Caco-2 (cell line): Measurements from ENCODE around the gene KANK3. TPM values are rescaled to one million over a fixed set of nuclear protein-coding genes. Genes with fewer than 3 reads are reported as not detected.

Source experiments
- BruUV-seq: library from RNA; stranded (reverse); fragments of 400-500 nt; replicated peaks from 2 replicates; lab custom pipeline; 2021; lab: Mats Ljungman, UMichigan
- CTCF ChIA-PET: fragments of 300-600 bp; sonication (Branson Sonifier 250); formaldehyde crosslinking; loops from one replicate; lab custom pipeline; 2022; ENCODE audit warnings: antibody characterized with exemption; lab: Charles Lee
- POLR2A ChIA-PET: fragments of 300-600 bp; sonication (Branson Sonifier 250); formaldehyde crosslinking; loops from one replicate; lab custom pipeline; 2022; ENCODE audit warnings: antibody characterized with exemption; lab: Charles Lee
- DNase-seq, 2 experiments: peaks; one replicate each; pipeline versions ENCODE4 v3.0.0 to v3.0.0-alpha.2; 2020 to 2022
- H3K27me3 ChIP-seq: replicated peaks from 2 replicates; pipeline ENCODE4 v1.6.0; 2011; ENCODE audit warnings: low read length; ENCODE audit not compliant: control insufficient read depth, insufficient read depth
- H3K36me3 ChIP-seq: 2 replicates; pipeline ENCODE4 v1.5.1; 2011; ENCODE audit warnings: low read length; ENCODE audit not compliant: control insufficient read depth, insufficient read depth
- H3K4me1 ChIP-seq: fragments of 250-450 bp; sonication (Bioruptor Pico); 2 replicates; pipeline ENCODE4 v1.5.1; 2020; ENCODE audit warnings: mild to moderate bottlenecking
- H3K4me3 ChIP-seq: 2 replicates; pipeline ENCODE4 v1.5.1; 2011; ENCODE audit warnings: low read depth, mild to moderate bottlenecking, control low read depth, low read length
- H3K9me3 ChIP-seq: fragments of 250-450 bp; sonication (Bioruptor Pico); 2 replicates; pipeline ENCODE4 v1.5.1; 2020; ENCODE audit warnings: mild to moderate bottlenecking, moderate library complexity
- H3K27ac Mint-ChIP-seq: one replicate; pipeline ENCODE4 v1.8.0; 2022; ENCODE audit warnings: mixed read lengths; ENCODE audit not compliant: unreplicated experiment
- H3K27me3 Mint-ChIP-seq: one replicate; pipeline ENCODE4 v1.8.0; 2022; ENCODE audit warnings: mixed read lengths; ENCODE audit not compliant: insufficient read depth, unreplicated experiment
- H3K36me3 Mint-ChIP-seq: one replicate; pipeline ENCODE4 v1.8.0; 2022; ENCODE audit warnings: mild to moderate bottlenecking, mixed read lengths; ENCODE audit not compliant: insufficient read depth, unreplicated experiment
- H3K4me1 Mint-ChIP-seq: one replicate; pipeline ENCODE4 v1.8.0; 2022; ENCODE audit warnings: low read depth, mixed read lengths; ENCODE audit not compliant: unreplicated experiment
- H3K4me3 Mint-ChIP-seq: one replicate; pipeline ENCODE4 v1.8.0; 2022; ENCODE audit warnings: mild to moderate bottlenecking, moderate library complexity, mixed read lengths; ENCODE audit not compliant: unreplicated experiment
- H3K9me3 Mint-ChIP-seq: one replicate; pipeline ENCODE4 v1.8.0; 2022; ENCODE audit warnings: mixed read lengths; ENCODE audit not compliant: unreplicated experiment
- intact Hi-C: fragments of 100-400 bp; cut with micrococcal nuclease; formaldehyde crosslinking; loops from one replicate; pipeline ENCODE4 v1.10.0; 2022; ENCODE audit not compliant: unreplicated experiment
- total RNA-seq: library from RNA; stranded (reverse); gene quantifications from 2 replicates; pipeline ENCODE4 v1.2.3, GENCODE V29; 2022
- TF ChIP-seq, protein P1 (sequence below), 2 experiments: fragments of 200-600 bp in 1 of 2; IDR thresholded peaks; 1 replicate in 1 of 2; 2 replicates in 1 of 2; pipeline versions ENCODE4 v1.5.1 to v1.8.0; 2011 to 2022; ENCODE audit warnings: antibody characterized with exemption in 1 of 2, control low read depth in 1 of 2, inconsistent platforms in 1 of 2, low read depth in 1 of 2, low read length in 1 of 2, mild to moderate bottlenecking in 1 of 2, moderate library complexity in 1 of 2; ENCODE audit not compliant: insufficient read depth in 1 of 2, severe bottlenecking in 1 of 2, unreplicated experiment in 1 of 2

Gene KANK3
- total RNA-seq, 1 experiment from 2014 or later = 1.1 TPM

DNA sequence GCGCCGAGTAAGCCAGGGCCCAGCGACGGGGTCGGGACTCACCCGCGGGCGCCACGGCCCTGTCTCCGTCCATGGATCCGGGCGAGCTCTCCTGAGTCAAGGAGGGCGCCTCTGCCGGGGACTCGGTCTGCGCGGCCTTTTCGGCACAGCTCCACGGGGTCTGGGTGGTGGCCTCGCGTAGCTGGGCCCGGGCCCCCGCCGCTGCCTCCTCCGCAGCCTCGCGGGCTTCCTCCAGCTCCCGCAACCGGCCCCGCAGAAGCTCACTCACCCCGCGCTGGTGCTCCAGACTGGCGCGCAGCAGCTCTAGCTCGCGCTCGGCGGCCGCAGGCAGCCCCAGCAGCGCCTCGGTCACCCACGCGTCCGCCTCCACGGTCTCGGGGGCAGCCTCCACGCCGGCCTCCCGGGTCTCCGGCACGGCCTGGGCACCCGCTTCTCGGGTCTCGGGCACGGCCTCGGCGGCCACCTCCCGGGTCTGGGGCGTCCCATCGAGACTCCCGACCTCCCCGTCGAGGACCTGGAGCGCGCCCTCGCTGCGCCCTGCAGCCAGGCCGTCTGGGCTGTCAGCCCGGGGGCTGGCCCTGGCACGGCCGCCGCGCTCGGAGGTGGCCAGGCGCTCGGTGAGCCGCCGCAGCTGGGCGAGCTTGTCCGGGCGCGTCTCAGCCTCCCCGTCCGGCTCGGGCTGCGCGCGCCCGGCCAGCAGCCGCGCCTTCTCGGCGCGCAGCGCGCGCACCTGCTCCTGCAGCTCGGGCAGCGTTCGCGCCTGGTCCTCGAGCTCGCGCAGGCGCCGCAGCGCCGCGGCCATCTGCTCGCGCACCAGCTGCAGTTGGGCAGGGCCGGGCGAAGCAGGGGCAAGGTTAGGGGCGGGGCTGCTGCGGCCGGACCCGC lies 8.4 kb downstream of the KANK3 start:
- Mint-ChIP-seq H3K27me3 (peaks cover 3% of the 10 kb centered on the region), H3K36me3 (no peaks in the 10 kb centered on the region)
- BruUV-seq = no TSS peak

DNA sequence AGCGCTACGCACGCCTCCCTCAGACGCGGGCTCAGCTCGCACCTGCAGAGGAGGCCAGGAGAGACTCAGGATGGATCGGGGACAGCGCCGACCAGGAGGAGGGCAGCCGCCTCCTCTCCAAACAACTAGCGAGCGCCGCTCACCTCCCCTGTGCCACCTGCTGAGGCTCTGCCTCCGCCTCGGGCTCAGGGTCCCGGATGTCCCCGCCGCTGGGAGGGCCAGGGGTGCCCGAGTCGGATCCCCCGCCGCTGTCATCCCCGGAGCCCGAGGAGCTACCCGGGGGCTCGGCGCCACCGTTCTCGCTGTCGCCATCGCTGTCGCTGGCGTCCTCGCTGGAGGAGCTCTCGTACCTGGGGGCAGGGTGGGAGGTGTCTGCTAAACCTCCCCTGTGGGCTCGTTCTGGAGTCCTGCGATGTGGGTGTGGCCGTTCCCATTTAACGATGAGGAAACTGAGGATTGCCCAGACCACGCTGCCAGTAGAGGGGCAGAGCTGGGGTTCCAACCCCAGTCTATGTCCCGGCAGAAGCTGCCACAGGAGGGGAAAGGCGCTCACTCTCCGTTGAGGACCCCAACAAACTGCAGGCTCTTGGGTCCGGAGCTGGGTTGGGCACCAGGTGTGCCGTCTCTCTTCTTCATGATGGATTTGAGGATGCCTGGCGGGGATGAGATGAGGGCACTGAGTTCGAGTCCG lies 9.2 kb downstream of the KANK3 start:
- H3K9me3 Mint-ChIP-seq = no peaks in the 10 kb centered on the region
- peaks cover 3% of the 10 kb centered on the region for H3K27me3 Mint-ChIP-seq
- BruUV-seq = no TSS peak
- Histone ChIP-seq H3K36me3 (no peaks in the 10 kb centered on the region), H3K4me3 (peak overlapping the region; percentile 54), H3K9me3 (no peaks in the 10 kb centered on the region), H3K4me1 (peaks cover 8% of the 10 kb centered on the region), H3K27me3 (peaks cover 1% of the 10 kb centered on the region; the same call in 1 of the 2 replicates)
- H3K36me3 Mint-ChIP-seq = no peaks in the 10 kb centered on the region
- TF ChIP-seq, protein P1, sequence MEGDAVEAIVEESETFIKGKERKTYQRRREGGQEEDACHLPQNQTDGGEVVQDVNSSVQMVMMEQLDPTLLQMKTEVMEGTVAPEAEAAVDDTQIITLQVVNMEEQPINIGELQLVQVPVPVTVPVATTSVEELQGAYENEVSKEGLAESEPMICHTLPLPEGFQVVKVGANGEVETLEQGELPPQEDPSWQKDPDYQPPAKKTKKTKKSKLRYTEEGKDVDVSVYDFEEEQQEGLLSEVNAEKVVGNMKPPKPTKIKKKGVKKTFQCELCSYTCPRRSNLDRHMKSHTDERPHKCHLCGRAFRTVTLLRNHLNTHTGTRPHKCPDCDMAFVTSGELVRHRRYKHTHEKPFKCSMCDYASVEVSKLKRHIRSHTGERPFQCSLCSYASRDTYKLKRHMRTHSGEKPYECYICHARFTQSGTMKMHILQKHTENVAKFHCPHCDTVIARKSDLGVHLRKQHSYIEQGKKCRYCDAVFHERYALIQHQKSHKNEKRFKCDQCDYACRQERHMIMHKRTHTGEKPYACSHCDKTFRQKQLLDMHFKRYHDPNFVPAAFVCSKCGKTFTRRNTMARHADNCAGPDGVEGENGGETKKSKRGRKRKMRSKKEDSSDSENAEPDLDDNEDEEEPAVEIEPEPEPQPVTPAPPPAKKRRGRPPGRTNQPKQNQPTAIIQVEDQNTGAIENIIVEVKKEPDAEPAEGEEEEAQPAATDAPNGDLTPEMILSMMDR (IDR thresholded peaks at IDR 0.05; ENCODE audit: insufficient read depth in 1 of 2, low read depth in 1 of 2, low read length in 1 of 2, severe bottlenecking in 1 of 2, unreplicated experiment in 1 of 2) = no peak
- no peak overlapping the region for H3K27ac Mint-ChIP-seq
- intact Hi-C loops = no loop called here
- ChIA-PET POLR2A (interaction anchor here (1.5 kb wide), 1 partner anchor 12 kb away, joined by 5 read pairs; the partner anchor contains the start of genes NDUFA7 and RPS28), CTCF (interaction anchor here (0.7 kb wide), 1 partner anchor 15 kb away, joined by 3 read pairs; no protein-coding TSS in a partner anchor)
- H3K4me1 Mint-ChIP-seq = peaks cover 8% of the 10 kb centered on the region
- peak overlapping the region; percentile 52 for H3K4me3 Mint-ChIP-seq
- no peak for DNase-seq

More for the DNA sequence above, 8.4 kb downstream of the KANK3 start:
- peak overlapping the region; percentile 54 for H3K4me3 ChIP-seq
- H3K4me3 Mint-ChIP-seq = peak overlapping the region; percentile 52
- intact Hi-C loops = no loop called here
- peak; percentile 71 to 80 for DNase-seq
- peaks cover 4% of the 10 kb centered on the region for H3K4me1 ChIP-seq
- H3K4me1 Mint-ChIP-seq = peaks cover 5% of the 10 kb centered on the region
- TF ChIP-seq, protein P1 (IDR thresholded peaks at IDR 0.05; ENCODE audit: insufficient read depth in 1 of 2, low read depth in 1 of 2, low read length in 1 of 2, severe bottlenecking in 1 of 2, unreplicated experiment in 1 of 2) = no peak
- H3K27ac Mint-ChIP-seq = no peak overlapping the region
- ChIA-PET POLR2A (interaction anchor here (0.6 to 1.5 kb wide), 5 partner anchors 8 to 56 kb away, joined by 3 to 5 read pairs (median 5); partner anchors contain the start of genes NDUFA7 and RPS28), CTCF (interaction anchor here (0.7 to 1.3 kb wide), 5 partner anchors 8 to 26 kb away, joined by 3 to 6 read pairs (median 3); partner anchors contain the start of genes NDUFA7 and RPS28)
- peaks cover 1% of the 10 kb centered on the region; the same call in 1 of the 2 replicates for H3K27me3 ChIP-seq
- H3K36me3 ChIP-seq = no peaks in the 10 kb centered on the region
- H3K9me3 ChIP-seq = no peaks in the 10 kb centered on the region
- H3K9me3 Mint-ChIP-seq = no peaks in the 10 kb centered on the region
